Subcutaneous abdominal adipose tissue (tissue), 5 donors: Measurements from ENCODE around the gene ZNF48.

Experiments
- H3K27ac ChIP-seq: one replicate; pipeline ENCODE4 v1.7.0; 2013; ENCODE audit warnings: low read depth, mild to moderate bottlenecking, inconsistent platforms, low read length, moderate library complexity
- H3K27me3 ChIP-seq, 5 donors: one replicate each; pipeline ENCODE4 v1.7.0; 2013; ENCODE audit warnings: low read length in 5 of 5, inconsistent platforms in 1 of 5; ENCODE audit not compliant: control insufficient read depth in 5 of 5, insufficient read depth in 4 of 5
- H3K36me3 ChIP-seq, 5 donors: one replicate each; pipeline ENCODE4 v1.7.0; 2013; ENCODE audit warnings: low read length in 5 of 5; ENCODE audit not compliant: control insufficient read depth in 5 of 5, insufficient read depth in 5 of 5
- H3K4me1 ChIP-seq, 5 donors: one replicate each; pipeline ENCODE4 v1.7.0; 2013; ENCODE audit warnings: low read length in 5 of 5, mild to moderate bottlenecking in 3 of 5, moderate library complexity in 1 of 5; ENCODE audit not compliant: control insufficient read depth in 5 of 5, insufficient read depth in 5 of 5
- H3K4me3 ChIP-seq, 5 donors: one replicate each; pipeline ENCODE4 v1.7.0; 2013; ENCODE audit warnings: low read length in 5 of 5, low read depth in 1 of 5
- H3K9ac ChIP-seq, 5 donors: one replicate each; pipeline ENCODE4 v1.7.0; 2013; ENCODE audit warnings: low read length in 5 of 5, mild to moderate bottlenecking in 4 of 5, moderate library complexity in 3 of 5
- H3K9me3 ChIP-seq, 5 donors: one replicate each; pipeline ENCODE4 v1.7.0; 2013; ENCODE audit warnings: low read length in 5 of 5; ENCODE audit not compliant: control insufficient read depth in 5 of 5
- donor health status: healthy.
- donor health status: healthy.
- donor health status: healthy.
- donor health status: healthy.
- donor health status: healthy.

ZNF48 gene

DNA sequence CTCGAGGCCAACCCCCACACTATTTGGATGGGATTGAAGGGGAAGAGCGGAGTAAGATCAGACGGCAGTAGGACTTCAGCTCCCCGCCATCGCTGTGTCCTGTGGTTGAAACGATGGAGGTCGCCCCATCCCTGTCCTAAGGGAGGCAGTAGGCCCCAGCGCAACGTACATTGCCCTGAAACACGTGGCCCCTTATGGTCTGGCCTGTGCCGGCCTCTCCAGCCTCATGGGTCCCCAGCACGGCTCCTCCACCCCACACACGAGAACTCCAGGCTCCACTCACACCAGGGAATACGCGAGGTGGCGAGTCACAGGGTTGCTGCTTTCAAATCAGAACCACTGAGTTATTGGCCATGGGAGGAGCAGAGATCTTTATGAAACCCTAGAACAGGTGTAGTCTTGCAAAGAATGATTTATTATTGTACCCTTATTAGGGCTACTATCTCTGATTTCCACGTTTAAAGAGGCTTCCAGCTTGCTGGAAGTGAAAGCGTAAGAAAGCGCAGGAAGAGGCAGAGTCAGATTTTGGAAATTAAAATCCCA, 35.3 kb downstream of the ZNF48 start:
- Histone ChIP-seq H3K4me1 (peaks cover 0 to 25% (median 22%) of the 10 kb centered on the region in 5 donors), H3K9ac (peak overlapping the region; percentile 63 to 77 (median 72)), H3K27ac (peak overlapping the region; percentile 60), H3K4me3 (peak overlapping the region; percentile 65 to 89 (median 78)), H3K27me3 (no peaks in the 10 kb centered on the region), H3K36me3 (peaks cover 0 to 11% (median 7%) of the 10 kb centered on the region in 5 donors), H3K9me3 (no peaks in the 10 kb centered on the region)

DNA sequence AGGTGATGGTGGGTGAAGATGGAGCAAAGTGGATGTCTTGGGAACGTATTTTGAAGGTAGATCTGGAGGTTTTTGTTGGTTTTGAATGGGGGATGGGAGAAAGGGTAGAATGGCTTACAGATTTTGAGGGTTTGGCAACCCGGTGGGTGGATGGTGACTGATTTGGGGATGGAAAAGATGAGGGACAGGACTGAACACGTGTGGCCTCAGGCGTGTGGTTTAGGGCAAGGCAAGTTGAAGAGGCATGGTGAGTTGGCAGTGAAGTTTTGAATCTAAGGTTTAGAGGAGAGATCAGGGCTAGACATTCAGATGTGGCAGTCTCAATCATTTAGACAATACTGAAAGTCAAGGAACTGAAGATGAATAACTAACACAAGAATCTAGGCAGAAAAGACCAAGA, 39.6 kb downstream of the ZNF48 start:
- Histone ChIP-seq H3K4me1 (peaks cover 0 to 9% (median 8%) of the 10 kb centered on the region in 5 donors), H3K9ac (no peak overlapping the region), H3K27ac (no peak overlapping the region), H3K4me3 (no peak overlapping the region), H3K27me3 (no peaks in the 10 kb centered on the region), H3K9me3 (no peaks in the 10 kb centered on the region), H3K36me3 (no peaks in the 10 kb centered on the region)

DNA sequence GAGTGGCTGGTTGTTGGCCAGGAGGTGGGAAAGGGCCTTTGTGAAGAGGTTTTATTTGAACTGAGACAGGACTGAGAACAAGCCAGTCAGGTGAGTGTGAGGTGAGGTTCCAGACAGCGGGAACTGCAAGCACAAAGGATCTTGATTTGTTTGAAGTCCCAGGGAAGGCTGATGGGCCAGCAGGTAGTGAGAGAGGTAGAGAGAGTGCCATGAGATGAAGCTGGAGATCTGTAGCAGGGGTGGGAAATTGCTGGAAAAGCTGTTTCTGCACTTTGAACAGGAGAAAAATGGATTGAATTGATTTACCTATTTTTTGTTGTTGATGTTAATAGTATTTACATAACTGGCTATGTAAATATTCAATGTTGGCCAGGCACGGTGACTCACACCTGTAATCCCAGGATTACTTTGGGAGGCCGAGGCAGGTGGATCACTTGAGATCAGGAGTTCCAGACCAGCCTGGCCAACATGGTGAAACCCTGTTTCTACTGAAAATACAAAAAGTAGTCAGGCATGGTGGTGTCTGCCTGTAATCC, 42.4 kb downstream of the ZNF48 start:
- Histone ChIP-seq H3K27ac (no peak overlapping the region), H3K36me3 (no peaks in the 10 kb centered on the region), H3K4me1 (no peaks in the 10 kb centered on the region), H3K9me3 (no peaks in the 10 kb centered on the region), H3K9ac (no peak overlapping the region), H3K27me3 (no peaks in the 10 kb centered on the region), H3K4me3 (no peak overlapping the region)

DNA sequence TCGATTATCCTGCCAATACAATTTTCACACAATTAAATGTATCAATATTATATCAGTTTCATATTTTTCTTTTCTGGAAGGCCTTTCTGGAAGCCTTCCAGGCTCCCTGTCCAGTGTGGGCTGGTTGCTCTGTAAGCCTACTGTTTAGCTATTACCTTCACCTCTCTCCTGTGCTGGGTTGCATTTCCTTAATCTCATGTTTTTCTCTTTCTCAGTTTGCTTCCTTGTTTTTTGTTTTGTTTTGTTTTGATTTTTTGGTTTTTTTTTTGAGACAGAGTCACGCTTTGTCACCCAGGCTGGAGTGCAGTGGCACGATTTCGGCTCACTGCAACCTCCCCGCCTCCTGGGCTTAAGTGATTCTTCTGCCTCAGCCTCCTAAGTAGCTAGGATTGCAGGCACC, 43.6 kb downstream of the ZNF48 start:
- H3K9me3 ChIP-seq: no peaks in the 10 kb centered on the region
- no peak overlapping the region for H3K9ac ChIP-seq
- H3K27me3 ChIP-seq: no peaks in the 10 kb centered on the region
- no peak overlapping the region for H3K27ac ChIP-seq
- peaks cover 0 to 8% (median 0%) of the 10 kb centered on the region in 5 donors for H3K36me3 ChIP-seq
- H3K4me3 ChIP-seq: no peak overlapping the region
- peaks cover 0 to 6% (median 5%) of the 10 kb centered on the region in 5 donors for H3K4me1 ChIP-seq

DNA sequence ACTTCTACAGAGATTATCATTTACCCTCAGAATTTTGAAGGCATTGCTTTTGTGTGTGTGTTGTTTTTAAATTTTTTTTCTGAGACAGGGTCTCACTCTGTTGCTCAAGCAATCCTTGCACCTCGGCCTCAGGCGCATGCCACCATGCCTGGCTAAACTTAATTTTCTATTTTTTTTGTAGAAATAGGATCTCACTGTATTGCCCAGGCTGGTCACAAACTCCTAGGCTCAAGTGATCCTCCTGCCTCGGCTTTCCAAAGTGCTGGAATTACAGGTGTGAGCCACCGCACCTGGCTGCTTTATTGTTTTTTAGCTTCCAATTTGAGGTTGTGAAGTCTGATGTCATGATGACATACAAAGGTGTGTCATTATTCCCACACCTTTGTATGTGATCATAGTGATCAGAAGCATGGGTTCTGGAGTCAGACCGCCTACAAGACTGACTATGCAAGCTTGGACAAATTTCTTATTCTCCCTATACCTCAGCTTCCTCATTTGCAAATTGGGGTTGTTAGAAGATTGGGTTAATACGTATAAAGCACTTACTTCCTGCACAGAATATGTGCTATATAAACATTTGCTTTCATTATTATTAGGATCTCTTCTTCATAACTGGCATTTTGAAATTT, 44.6 kb downstream of the ZNF48 start:
- Histone ChIP-seq H3K36me3 (peaks cover 0 to 11% (median 3%) of the 10 kb centered on the region in 5 donors), H3K9me3 (no peaks in the 10 kb centered on the region), H3K4me1 (peaks cover 2 to 16% (median 15%) of the 10 kb centered on the region in 5 donors), H3K27me3 (no peaks in the 10 kb centered on the region), H3K27ac (no peak overlapping the region), H3K4me3 (no peak overlapping the region), H3K9ac (no peak overlapping the region)

DNA sequence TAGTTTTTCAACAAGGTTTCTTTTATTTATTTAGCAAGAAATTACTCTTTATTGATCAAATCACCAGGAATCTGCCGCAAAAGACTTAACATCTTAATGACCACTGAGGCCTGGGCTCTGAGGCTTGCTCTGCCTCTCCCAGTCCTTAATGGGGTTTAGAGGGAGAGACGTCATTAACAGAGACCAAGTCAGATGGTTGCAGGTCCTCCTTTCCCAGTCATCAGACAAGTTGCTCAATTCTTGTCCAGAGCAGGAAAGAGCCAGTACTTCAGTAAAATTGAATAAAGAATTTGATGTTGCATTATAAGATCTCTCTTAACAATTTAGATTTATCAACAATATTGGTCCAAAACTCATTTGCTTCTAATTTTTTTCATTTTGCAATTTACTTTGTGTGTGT, 48.4 kb downstream of the ZNF48 start:
- Histone ChIP-seq H3K4me1 (peaks cover 5 to 30% (median 24%) of the 10 kb centered on the region in 5 donors), H3K9ac (no peak overlapping the region), H3K27me3 (no peaks in the 10 kb centered on the region), H3K9me3 (no peaks in the 10 kb centered on the region), H3K4me3 (peak overlapping the region in 1 of 5 donors; percentile 91), H3K27ac (no peak overlapping the region), H3K36me3 (peaks cover 0 to 11% (median 3%) of the 10 kb centered on the region in 5 donors)

DNA sequence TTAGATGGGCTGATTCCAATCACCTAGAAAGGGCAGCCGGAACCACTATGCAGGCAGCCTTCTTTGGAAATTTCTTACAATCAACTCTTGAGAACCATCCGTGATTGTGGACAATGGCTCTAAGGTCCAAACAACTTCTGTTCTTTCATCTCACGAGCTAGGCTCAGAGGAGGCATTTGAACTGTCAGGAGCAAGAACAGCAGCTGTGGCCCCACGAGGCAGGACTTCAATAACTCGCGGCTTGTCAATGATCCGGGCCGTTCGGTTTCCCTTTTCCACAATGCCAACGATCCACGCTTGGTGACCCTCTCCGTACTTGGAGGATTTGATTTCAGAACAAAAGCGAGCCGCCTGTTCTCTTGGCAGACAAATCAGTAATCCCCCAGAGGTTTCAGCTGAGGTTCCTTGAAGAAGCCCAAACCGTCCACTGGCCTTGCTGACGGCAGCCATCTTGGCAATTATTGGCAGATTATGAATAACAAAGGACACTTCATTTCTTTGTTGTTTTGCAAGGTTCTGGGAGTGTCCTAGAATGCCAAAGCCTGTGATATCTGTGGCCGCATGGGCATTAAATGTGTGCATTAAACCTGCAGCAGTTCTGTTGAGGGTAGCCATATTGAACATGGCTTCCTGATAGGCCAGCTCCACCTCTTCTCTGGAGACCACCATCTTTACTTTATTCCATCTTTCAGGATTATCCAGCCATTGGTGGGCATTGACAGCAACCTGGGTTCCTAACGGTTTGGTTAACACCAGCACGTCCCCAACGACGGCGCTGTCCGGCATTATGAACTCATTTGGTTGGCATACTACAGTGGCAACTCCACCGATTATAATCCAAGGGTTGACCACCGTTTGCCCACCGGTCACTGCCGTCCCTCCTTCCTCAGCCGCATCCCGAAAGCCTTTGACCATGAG, 49.3 kb downstream of the ZNF48 start:
- Histone ChIP-seq H3K4me1 (peaks cover 5 to 30% (median 24%) of the 10 kb centered on the region in 5 donors), H3K27ac (peak overlapping the region; percentile 94), H3K4me3 (peak overlapping the region; percentile 88 to 94 (median 91))

DNA sequence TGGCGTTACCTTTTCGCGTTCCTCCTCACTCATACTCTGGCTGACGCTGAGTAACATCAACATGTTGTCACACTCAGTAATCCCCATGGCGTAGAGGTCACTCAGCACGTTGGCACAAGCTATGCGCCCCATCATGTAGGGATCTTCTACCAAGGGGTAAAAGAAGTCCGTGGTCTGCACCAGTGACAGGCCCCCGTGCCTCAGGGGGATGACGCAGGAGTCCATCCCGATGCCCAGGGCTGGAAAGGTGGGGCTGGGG, 49.9 kb downstream of the ZNF48 start:
- Histone ChIP-seq H3K27ac (peak overlapping the region; percentile 94), H3K4me3 (peak overlapping the region; percentile 88 to 94 (median 91)), H3K4me1 (peaks cover 5 to 30% (median 24%) of the 10 kb centered on the region in 5 donors), H3K9me3 (no peaks in the 10 kb centered on the region), H3K27me3 (no peaks in the 10 kb centered on the region), H3K9ac (peak overlapping the region in 4 of 5 donors; percentile 96 to 99 (median 98)), H3K36me3 (peaks cover 0 to 11% (median 3%) of the 10 kb centered on the region in 5 donors)

More for the DNA sequence above, 49.3 kb downstream of the ZNF48 start:
- Histone ChIP-seq H3K9me3 (no peaks in the 10 kb centered on the region), H3K36me3 (peaks cover 0 to 11% (median 3%) of the 10 kb centered on the region in 5 donors), H3K9ac (peak overlapping the region in 4 of 5 donors; percentile 96 to 99 (median 98)), H3K27me3 (no peaks in the 10 kb centered on the region)

DNA sequence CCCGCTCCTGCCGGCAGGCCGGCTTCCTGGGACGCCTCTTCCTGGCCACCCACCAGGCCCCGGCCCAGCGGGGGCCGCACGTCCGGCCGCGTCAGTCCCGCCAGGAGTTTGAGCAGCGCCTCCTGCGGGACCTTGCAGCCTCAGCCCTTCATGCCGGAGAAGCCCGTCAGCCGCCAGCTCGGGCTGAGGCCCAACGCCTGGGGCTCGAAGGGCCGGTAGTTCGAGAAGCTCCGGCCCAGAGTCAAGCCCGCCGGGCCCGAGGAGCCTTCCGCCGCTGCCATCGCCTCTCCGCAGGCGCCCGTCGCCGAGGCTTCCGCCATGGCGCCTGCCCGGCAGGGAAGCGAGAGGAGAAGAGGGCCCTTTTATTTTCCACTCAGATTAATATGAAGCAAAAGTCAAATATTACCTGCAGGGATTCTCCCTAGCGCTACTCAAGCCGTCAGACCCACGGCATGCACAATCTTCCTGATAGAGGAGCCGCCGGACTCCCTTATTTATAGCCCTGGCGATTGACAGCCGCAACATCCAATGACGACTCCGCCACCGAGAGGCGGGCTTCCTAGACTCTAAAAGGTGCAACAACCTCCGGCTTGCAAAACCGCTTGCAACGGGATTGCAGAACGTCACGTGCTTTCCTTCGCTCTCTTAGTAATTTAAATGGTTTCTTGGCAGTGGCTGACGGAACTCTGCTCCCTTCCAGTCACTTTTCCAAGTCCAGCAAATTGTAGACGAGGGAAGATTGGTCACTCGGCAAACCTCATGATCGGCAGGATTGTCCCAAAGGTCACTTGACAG, 50.4 kb downstream of the ZNF48 start, which contains the start of gene SEPHS2:
Gene SEPHS2 (minus strand): TSS at position 467 of the 795 bp plus-strand sequence. CDS start 147 bp downstream, at position 320.
- no peaks in the 10 kb centered on the region for H3K27me3 ChIP-seq
- H3K9ac ChIP-seq: peak within 1 kb of the TSS; percentile 75 to 99 (median 97)
- H3K36me3 ChIP-seq: peaks cover 0 to 11% (median 3%) of the 10 kb centered on the region in 5 donors
- peak within 1 kb of the TSS; percentile 94 for H3K27ac ChIP-seq
- peaks cover 5 to 30% (median 24%) of the 10 kb centered on the region in 5 donors for H3K4me1 ChIP-seq
- peak within 1 kb of the TSS; percentile 88 to 94 (median 91) for H3K4me3 ChIP-seq
- no peaks in the 10 kb centered on the region for H3K9me3 ChIP-seq
